22Rv1 (cell line): ENCODE measurements around the gene PPFIBP2.

Experiments used
- CTCF ChIP-seq: fragments of 450-650 bp; IDR thresholded peaks from 2 replicates; pipeline ENCODE4 v1.5.1; 2017; ENCODE audit warnings: mild to moderate bottlenecking
- ZFX ChIP-seq: fragments of 450-650 bp; IDR thresholded peaks from 2 replicates; pipeline ENCODE4 v1.6.1; 2017; ENCODE audit warnings: antibody characterized with exemption, borderline replicate concordance

- no peak for TF ChIP-seq ZFX
- no peak for TF ChIP-seq CTCF
These were observed 153.7 kb downstream of the PPFIBP2 start for GRCh38 chr11:7667460-7667859.
